WTC11 (cell line): Measurements from ENCODE around the gene FOXS1. TPM values are rescaled to one million over a fixed set of nuclear protein-coding genes. Genes with fewer than 3 reads are reported as not detected.

ENCODE experiments used
- ATAC-seq: fragments of 200-7000 bp; cut with Tn5 transposase; 2 replicates; pipeline ENCODE4 v1.10.0; 2021; ENCODE audit warnings: mild to moderate bottlenecking, moderate library complexity
- CTCF ChIA-PET: fragments of 300-600 bp; sonication (Branson Sonifier 250); formaldehyde crosslinking; loops from one replicate; lab custom pipeline; 2021; ENCODE audit warnings: antibody characterized with exemption; lab: Charles Lee
- POLR2A ChIA-PET: fragments of 350-600 bp; sonication (Branson Sonifier 250); formaldehyde crosslinking; loops from one replicate; lab custom pipeline; 2021; ENCODE audit warnings: antibody characterized with exemption; lab: Charles Lee
- DNase-seq: peaks from one replicate; pipeline ENCODE4 v3.0.0; 2021; ENCODE audit warnings: low spot score
- H3K27ac Mint-ChIP-seq: 2 replicates; pipeline ENCODE4 v1.8.0; 2021; ENCODE audit warnings: mixed read lengths
- H3K27me3 Mint-ChIP-seq: 2 replicates; pipeline ENCODE4 v1.8.0; 2021; ENCODE audit warnings: low read depth, mild to moderate bottlenecking, moderate library complexity, mixed read lengths
- H3K36me3 Mint-ChIP-seq: 2 replicates; pipeline ENCODE4 v1.8.0; 2021; ENCODE audit warnings: mixed read lengths
- H3K4me1 Mint-ChIP-seq: 2 replicates; pipeline ENCODE4 v1.8.0; 2022; ENCODE audit warnings: mixed read lengths
- H3K4me3 Mint-ChIP-seq: 2 replicates; pipeline ENCODE4 v1.8.0; 2021; ENCODE audit warnings: mild to moderate bottlenecking, moderate library complexity, mixed read lengths
- H3K9me3 Mint-ChIP-seq: 2 replicates; pipeline ENCODE4 v1.8.0; 2021; ENCODE audit warnings: mixed read lengths
- ERG ChIP-seq: fragments of 250-450 bp; sonication (Bioruptor Pico); IDR thresholded peaks from 2 replicates; pipeline ENCODE4 v1.8.0; 2021; ENCODE audit warnings: mild to moderate bottlenecking
- GTF2I ChIP-seq: fragments of 250-450 bp; sonication (Bioruptor Pico); conservative IDR thresholded peaks from 2 replicates; pipeline ENCODE4 v1.4.0; 2021; ENCODE audit warnings: mild to moderate bottlenecking
- HMGA2 ChIP-seq: fragments of 250-450 bp; sonication (Bioruptor Pico); IDR thresholded peaks from 2 replicates; pipeline ENCODE4 v1.4.0; 2021; ENCODE audit warnings: mild to moderate bottlenecking, moderate library complexity
- JAZF1 ChIP-seq: fragments of 250-450 bp; sonication (Bioruptor Pico); IDR thresholded peaks from 2 replicates; pipeline ENCODE4 v1.9.0; 2021; ENCODE audit warnings: moderate library complexity, mild to moderate bottlenecking, inconsistent platforms
- MXD4 ChIP-seq: fragments of 250-450 bp; sonication (Bioruptor Pico); IDR thresholded peaks from 2 replicates; pipeline ENCODE4 v1.8.0; 2021; ENCODE audit warnings: mild to moderate bottlenecking, moderate library complexity, borderline replicate concordance
- MYBL2 ChIP-seq: sonication (generic); formaldehyde crosslinking; IDR thresholded peaks from 2 replicates; pipeline ENCODE4 v1.8.1; 2023; ENCODE audit warnings: mild to moderate bottlenecking, moderate library complexity, missing genetic modification reagents
- NR1H2 ChIP-seq: sonication (generic); formaldehyde crosslinking; IDR thresholded peaks from 2 replicates; pipeline ENCODE4 v1.9.0; 2021; ENCODE audit warnings: mild to moderate bottlenecking, moderate library complexity, missing genetic modification reagents
- OVOL2 ChIP-seq: fragments of 250-450 bp; sonication (Bioruptor Pico); IDR thresholded peaks from 2 replicates; pipeline ENCODE4 v1.9.0; 2021; ENCODE audit warnings: mild to moderate bottlenecking, borderline replicate concordance
- RORB ChIP-seq: fragments of 250-450 bp; sonication (Bioruptor Pico); IDR thresholded peaks from 2 replicates; pipeline ENCODE4 v1.9.0; 2021; ENCODE audit warnings: mild to moderate bottlenecking
- SMAD4 ChIP-seq: sonication (generic); formaldehyde crosslinking; IDR thresholded peaks from 2 replicates; pipeline ENCODE4 v1.8.0; 2022; ENCODE audit warnings: mild to moderate bottlenecking, missing genetic modification reagents
- SP1 ChIP-seq: sonication (generic); formaldehyde crosslinking; conservative IDR thresholded peaks from 2 replicates; pipeline ENCODE4 v1.8.1; 2022; ENCODE audit warnings: missing genetic modification reagents
- ZBTB43 ChIP-seq: sonication (generic); formaldehyde crosslinking; IDR thresholded peaks from 2 replicates; pipeline ENCODE4 v1.8.1; 2023; ENCODE audit warnings: mild to moderate bottlenecking, missing genetic modification reagents
- ZNF121 ChIP-seq: sonication (generic); formaldehyde crosslinking; IDR thresholded peaks from 2 replicates; pipeline ENCODE4 v1.8.0; 2023; ENCODE audit warnings: missing genetic modification reagents
- ZNF138 ChIP-seq: sonication (generic); formaldehyde crosslinking; conservative IDR thresholded peaks from 2 replicates; pipeline ENCODE4 v1.8.1; 2022; ENCODE audit warnings: mild to moderate bottlenecking, moderate library complexity, missing genetic modification reagents
- ZNF281 ChIP-seq: sonication (generic); formaldehyde crosslinking; IDR thresholded peaks from 2 replicates; pipeline ENCODE4 v1.8.0; 2023; ENCODE audit warnings: mild to moderate bottlenecking, missing genetic modification reagents
- ZNF425 ChIP-seq: fragments of 250-450 bp; sonication (Bioruptor Pico); conservative IDR thresholded peaks from 2 replicates; pipeline ENCODE4 v1.9.0; 2021; ENCODE audit warnings: mild to moderate bottlenecking
- total RNA-seq: library from RNA; stranded (reverse); gene quantifications from 3 replicates; pipeline ENCODE4 v1.2.3, GENCODE V29; 2021
- TF ChIP-seq, protein P1 (sequence below): fragments of 250-450 bp; sonication (Bioruptor Pico); IDR thresholded peaks from 2 replicates; pipeline ENCODE4 v1.9.0; 2021; ENCODE audit warnings: moderate library complexity, mild to moderate bottlenecking, inconsistent platforms, borderline replicate concordance
- TF ChIP-seq, protein P2 (sequence below): sonication (generic); formaldehyde crosslinking; IDR thresholded peaks from 2 replicates; pipeline ENCODE4 v1.8.1; 2023; ENCODE audit warnings: mild to moderate bottlenecking, missing genetic modification reagents

Gene FOXS1
- total RNA-seq, 1 experiment from 2014 or later, result not detected

GRCh38 chr20:31821427-31821826 lies 24.0 kb downstream of the FOXS1 start:
- Mint-ChIP-seq H3K36me3 (no peaks in the 10 kb centered on the region), H3K27me3 (no peaks in the 10 kb centered on the region), H3K4me3 (no peak overlapping the region), H3K27ac (no peak overlapping the region)
- POLR2A ChIA-PET, result no interaction called here
- TF ChIP-seq MYBL2 (CRISPR knock-in tag) (no peak), ZNF138 (no peak), MXD4 (CRISPR knock-in tag) (no peak), SP1 (CRISPR knock-in tag) (no peak)
- TF ChIP-seq, all 79 proteins: peak for 0
- no peak for ATAC-seq
- DNase-seq, result no peak
- CTCF ChIA-PET, result interaction anchor here (0.6 to 5.1 kb wide), 5 partner anchors 12 to 270 kb away, joined by 4 to 33 read pairs (median 25); partner anchors contain the start of gene FOXS1
- Mint-ChIP-seq H3K4me1 (peaks cover 7% of the 10 kb centered on the region; the same call in 1 of the 2 replicates), H3K9me3 (no peaks in the 10 kb centered on the region)

DNA sequence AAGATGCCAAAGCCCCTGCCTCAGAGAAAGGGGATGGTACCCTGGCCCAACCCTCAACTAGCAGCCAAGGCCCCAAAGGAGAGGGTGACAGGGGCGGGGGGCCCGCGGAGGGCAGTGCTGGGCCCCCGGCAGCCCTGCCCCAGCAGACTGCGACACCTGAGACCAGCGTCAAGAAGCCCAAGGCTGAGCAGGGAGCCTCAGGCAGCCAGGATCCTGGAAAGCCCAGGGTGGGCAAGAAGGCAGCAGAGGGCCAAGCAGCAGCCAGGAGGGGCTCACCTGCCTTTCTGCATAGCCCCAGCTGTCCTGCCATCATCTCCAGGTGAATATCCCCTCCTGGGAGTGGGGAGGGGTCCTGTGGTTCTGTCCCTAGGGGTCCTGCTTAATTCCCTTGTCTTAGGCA lies 25.2 kb downstream of the FOXS1 start:
- no peaks in the 10 kb centered on the region for H3K9me3 Mint-ChIP-seq
- TF ChIP-seq ERG (CRISPR knock-in tag) (no peak), RORB (CRISPR knock-in tag) (no peak)
- DNase-seq, result no peak
- ChIA-PET CTCF (interaction anchor here (0.8 to 1.2 kb wide), 2 partner anchors 26 to 131 kb away, joined by 4 read pairs; partner anchors contain the start of gene PDRG1), POLR2A (no interaction called here)
- no peaks in the 10 kb centered on the region for H3K36me3 Mint-ChIP-seq
- ATAC-seq, result no peak
- no peak overlapping the region for H3K4me3 Mint-ChIP-seq
- peaks cover 9% of the 10 kb centered on the region for H3K4me1 Mint-ChIP-seq
- no peak overlapping the region for H3K27ac Mint-ChIP-seq
- H3K27me3 Mint-ChIP-seq, result no peaks in the 10 kb centered on the region

- ATAC-seq, result no peak
- no peaks in the 10 kb centered on the region for H3K36me3 Mint-ChIP-seq
- ChIA-PET POLR2A (no interaction called here), CTCF (interaction anchor here (0.8 to 1.2 kb wide), 4 partner anchors 27 to 132 kb away, joined by 3 to 10 read pairs (median 4); partner anchors contain the start of gene PDRG1)
- H3K27ac Mint-ChIP-seq, result no peak within 1 kb of the TSS
- TF ChIP-seq NR1H2 (CRISPR knock-in tag) (no peak), ZNF121 (CRISPR knock-in tag) (no peak), OVOL2 (CRISPR knock-in tag) (no peak), JAZF1 (CRISPR knock-in tag) (no peak), ZNF138 (no peak), GTF2I (CRISPR knock-in tag) (no peak), HMGA2 (CRISPR knock-in tag) (no peak), ZBTB43 (CRISPR knock-in tag) (no peak), ZNF425 (CRISPR knock-in tag) (no peak), SMAD4 (no peak), ZNF281 (no peak)
- TF ChIP-seq, protein P1, sequence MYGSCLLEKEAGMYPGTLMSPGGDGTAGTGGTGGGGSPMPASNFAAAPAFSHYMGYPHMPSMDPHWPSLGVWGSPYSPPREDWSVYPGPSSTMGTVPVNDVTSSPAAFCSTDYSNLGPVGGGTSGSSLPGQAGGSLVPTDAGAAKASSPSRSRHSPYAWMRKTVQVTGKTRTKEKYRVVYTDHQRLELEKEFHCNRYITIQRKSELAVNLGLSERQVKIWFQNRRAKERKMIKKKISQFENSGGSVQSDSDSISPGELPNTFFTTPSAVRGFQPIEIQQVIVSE (CRISPR knock-in tag), result no peak
- TF ChIP-seq, protein P2, sequence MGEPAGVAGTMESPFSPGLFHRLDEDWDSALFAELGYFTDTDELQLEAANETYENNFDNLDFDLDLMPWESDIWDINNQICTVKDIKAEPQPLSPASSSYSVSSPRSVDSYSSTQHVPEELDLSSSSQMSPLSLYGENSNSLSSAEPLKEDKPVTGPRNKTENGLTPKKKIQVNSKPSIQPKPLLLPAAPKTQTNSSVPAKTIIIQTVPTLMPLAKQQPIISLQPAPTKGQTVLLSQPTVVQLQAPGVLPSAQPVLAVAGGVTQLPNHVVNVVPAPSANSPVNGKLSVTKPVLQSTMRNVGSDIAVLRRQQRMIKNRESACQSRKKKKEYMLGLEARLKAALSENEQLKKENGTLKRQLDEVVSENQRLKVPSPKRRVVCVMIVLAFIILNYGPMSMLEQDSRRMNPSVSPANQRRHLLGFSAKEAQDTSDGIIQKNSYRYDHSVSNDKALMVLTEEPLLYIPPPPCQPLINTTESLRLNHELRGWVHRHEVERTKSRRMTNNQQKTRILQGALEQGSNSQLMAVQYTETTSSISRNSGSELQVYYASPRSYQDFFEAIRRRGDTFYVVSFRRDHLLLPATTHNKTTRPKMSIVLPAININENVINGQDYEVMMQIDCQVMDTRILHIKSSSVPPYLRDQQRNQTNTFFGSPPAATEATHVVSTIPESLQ (CRISPR knock-in tag), result no peak
- no peak for DNase-seq
- H3K9me3 Mint-ChIP-seq, result no peaks in the 10 kb centered on the region
- H3K4me3 Mint-ChIP-seq, result no peak within 1 kb of the TSS
- no peaks in the 10 kb centered on the region for H3K27me3 Mint-ChIP-seq
- H3K4me1 Mint-ChIP-seq, result peaks cover 12% of the 10 kb centered on the region
Observed at GRCh38 chr20:31819083-31819784, 26.2 kb downstream of the FOXS1 start, which contains the start of gene MYLK2. TSS of gene MYLK2 (plus strand) at chr20:31819356. CDS start at chr20:31819581, 225 bp downstream.
